CD14-positive monocyte (primary cell): ENCODE measurements around the gene YES1. TPM values are rescaled to one million over a fixed set of nuclear protein-coding genes. Genes with fewer than 3 reads are reported as not detected.

ENCODE experiments used
- DNase-seq, 3 donors: peaks; one replicate each; pipeline ENCODE4 v3.0.0-alpha.2; 2011 to 2022
- H2AFZ ChIP-seq: 2 replicates; pipeline ENCODE4 v1.6.0; 2012; ENCODE audit warnings: mild to moderate bottlenecking, low read depth, low read length, inconsistent platforms; ENCODE audit not compliant: insufficient read depth, poor library complexity, severe bottlenecking
- H3K27ac ChIP-seq, 2 donors: 1 replicate in 1 of 2; 2 replicates in 1 of 2; pipeline ENCODE4 v1.5.1; 2012 to 2013; ENCODE audit warnings: low read length in 2 of 2, control low read depth in 1 of 2, inconsistent platforms in 1 of 2, low read depth in 1 of 2, mild to moderate bottlenecking in 1 of 2
- H3K27me3 ChIP-seq, 2 donors: one replicate each; pipeline versions ENCODE4 v1.6.0 to v1.6.1; 2011 to 2013; ENCODE audit warnings: low read length in 2 of 2; ENCODE audit not compliant: control insufficient read depth in 2 of 2, insufficient read depth in 2 of 2
- H3K36me3 ChIP-seq, 2 donors: replicated peaks in 1 of 2; 1 replicate in 1 of 2; 2 replicates in 1 of 2; pipeline versions ENCODE4 v1.5.1 to v1.6.1; 2012 to 2013; ENCODE audit warnings: low read length in 2 of 2, control low read depth in 1 of 2, inconsistent platforms in 1 of 2, mild to moderate bottlenecking in 1 of 2; ENCODE audit not compliant: insufficient read depth in 2 of 2, control insufficient read depth in 1 of 2
- H3K4me1 ChIP-seq, 2 donors: 1 replicate in 1 of 2; 2 replicates in 1 of 2; pipeline versions ENCODE4 v1.5.1 to v1.6.1; 2012 to 2013; ENCODE audit warnings: low read length in 2 of 2, control low read depth in 1 of 2, inconsistent platforms in 1 of 2, mild to moderate bottlenecking in 1 of 2, moderate library complexity in 1 of 2; ENCODE audit not compliant: insufficient read depth in 2 of 2, control insufficient read depth in 1 of 2
- H3K4me2 ChIP-seq: replicated peaks from 2 replicates; pipeline ENCODE3; 2012; ENCODE audit warnings: low read length, moderate library complexity, mild to moderate bottlenecking; ENCODE audit not compliant: poor library complexity, severe bottlenecking; ENCODE audit errors: extremely low read depth
- H3K4me3 ChIP-seq, 3 experiments: fragments of 200-600 bp in 1 of 3; sonication (generic) in 1 of 3; replicated peaks in 1 of 3; 1 replicate in 2 of 3; 2 replicates in 1 of 3; pipeline ENCODE4 v1.5.1; 2011 to 2013; ENCODE audit warnings: low read length in 3 of 3, mild to moderate bottlenecking in 3 of 3, control low read depth in 2 of 3, low read depth in 2 of 3, inconsistent platforms in 1 of 3, moderate library complexity in 1 of 3
- H3K79me2 ChIP-seq: 2 replicates; pipeline ENCODE4 v1.6.0; 2012; ENCODE audit warnings: mild to moderate bottlenecking, control low read depth, inconsistent platforms, low read length, moderate library complexity; ENCODE audit not compliant: insufficient read depth
- H3K9ac ChIP-seq: 2 replicates; pipeline ENCODE4 v1.6.0; 2017; ENCODE audit warnings: low read length, mild to moderate bottlenecking; ENCODE audit not compliant: insufficient read depth, poor library complexity, severe bottlenecking
- H3K9me3 ChIP-seq, 2 donors: replicated peaks in 1 of 2; 1 replicate in 1 of 2; 2 replicates in 1 of 2; pipeline versions ENCODE4 v1.5.1 to v1.6.1; 2012 to 2013; ENCODE audit warnings: low read length in 2 of 2, control low read depth in 1 of 2; ENCODE audit not compliant: control insufficient read depth in 1 of 2, insufficient read depth in 1 of 2
- H4K20me1 ChIP-seq: 2 replicates; pipeline ENCODE4 v1.6.0; 2012; ENCODE audit warnings: mild to moderate bottlenecking, low read length, control low read depth, moderate library complexity; ENCODE audit not compliant: insufficient read depth
- H3K27ac Mint-ChIP-seq, 7 donors: one replicate each; pipeline ENCODE4 v1.8.0; 2020; ENCODE audit warnings: mild to moderate bottlenecking in 7 of 7, mixed read lengths in 7 of 7, moderate library complexity in 6 of 7, inconsistent platforms in 2 of 7
- H3K27me3 Mint-ChIP-seq, 3 donors: one replicate each; pipeline ENCODE4 v1.8.0; 2021 to 2022; ENCODE audit warnings: low read depth in 3 of 3, mild to moderate bottlenecking in 3 of 3, mixed read lengths in 3 of 3, moderate library complexity in 3 of 3, inconsistent platforms in 1 of 3
- H3K36me3 Mint-ChIP-seq, 2 donors: one replicate each; pipeline ENCODE4 v1.8.0; 2020; ENCODE audit warnings: mixed read lengths in 2 of 2, inconsistent platforms in 1 of 2, mild to moderate bottlenecking in 1 of 2
- H3K4me1 Mint-ChIP-seq: one replicate; pipeline ENCODE4 v1.8.0; 2020; ENCODE audit warnings: mild to moderate bottlenecking, mixed read lengths
- H3K4me3 Mint-ChIP-seq, 2 donors: one replicate each; pipeline ENCODE4 v1.8.0; 2020; ENCODE audit warnings: mild to moderate bottlenecking in 2 of 2, mixed read lengths in 2 of 2, moderate library complexity in 1 of 2
- H3K9me3 Mint-ChIP-seq, 7 donors: one replicate each; pipeline ENCODE4 v1.8.0; 2020 to 2022; ENCODE audit warnings: mixed read lengths in 7 of 7, mild to moderate bottlenecking in 6 of 7, moderate library complexity in 6 of 7, inconsistent platforms in 2 of 7
- CTCF ChIP-seq: fragments of 200-600 bp; IDR thresholded peaks from one replicate; pipeline ENCODE4 v1.8.0; 2022; ENCODE audit warnings: antibody characterized with exemption, mild to moderate bottlenecking
- WGBS: methylation state at CpG from one replicate; pipeline ENCODE4 v1.1.5; 2013; ENCODE audit warnings: missing lambda C conversion rate; ENCODE audit not compliant: insufficient coverage; 5-methylcytosine and 5-hydroxymethylcytosine counted together
- intact Hi-C, 2 donors: fragments of 100-400 bp; cut with micrococcal nuclease; formaldehyde crosslinking; loops; one replicate each; pipeline versions ENCODE4 v1.15.0 to v1.15.1; 2023
- polyA plus RNA-seq, 3 donors: library from polyadenylated mRNA; depleted of rRNA in 1 of 3; unstranded in 2 of 3; stranded (reverse) in 1 of 3; fragments of 300-500 nt in 2 of 3; fragments of >200 nt in 1 of 3; fragmentation: Illumina TruSeq in 2 of 3; gene quantifications; 1 replicate in 2 of 3; 2 replicates in 1 of 3; pipeline ENCODE4 v1.2.3, GENCODE V29; 2012 to 2021

Gene YES1
- polyA plus RNA-seq, 3 donors = not detected

- DNase-seq = no peak
- Mint-ChIP-seq H3K27ac (no peak overlapping the region), H3K4me3 (no peak overlapping the region), H3K9me3 (peaks cover 0 to 4% (median 2%) of the 10 kb centered on the region in 7 donors), H3K4me1 (no peaks in the 10 kb centered on the region), H3K36me3 (no peaks in the 10 kb centered on the region), H3K27me3 (peaks cover 24 to 49% (median 35%) of the 10 kb centered on the region in 3 donors)
- no peak overlapping the region for H3K27ac ChIP-seq
- no peaks in the 10 kb centered on the region for H3K79me2 ChIP-seq
- H3K27me3 ChIP-seq = peaks cover 3 to 27% of the 10 kb centered on the region in 2 donors
- H4K20me1 ChIP-seq = no peaks in the 10 kb centered on the region
- intact Hi-C loops = no loop called here
- TF ChIP-seq CTCF = no peak
- H3K4me2 ChIP-seq = no peak overlapping the region
- H3K9me3 ChIP-seq = no peaks in the 10 kb centered on the region
- no peaks in the 10 kb centered on the region for H3K36me3 ChIP-seq
- H3K9ac ChIP-seq = no peak overlapping the region
- no peak overlapping the region for H3K4me3 ChIP-seq
- H2AFZ ChIP-seq = no peak overlapping the region
- 100% methylated on average over 7 of the region's 12 CpGs for WGBS
- no peaks in the 10 kb centered on the region for H3K4me1 ChIP-seq
Measured at GRCh38 chr18:767084-767882, 44.8 kb downstream of the YES1 start.

GRCh38 chr18:766550-766860 lies 45.5 kb downstream of the YES1 start:
- H4K20me1 ChIP-seq = no peaks in the 10 kb centered on the region
- intact Hi-C loops = no loop called here
- H3K79me2 ChIP-seq = no peaks in the 10 kb centered on the region
- TF ChIP-seq CTCF = no peak
- Mint-ChIP-seq H3K27me3 (peaks cover 23 to 44% (median 30%) of the 10 kb centered on the region in 3 donors), H3K4me3 (no peak overlapping the region), H3K9me3 (peaks cover 0 to 4% (median 2%) of the 10 kb centered on the region in 7 donors), H3K4me1 (no peaks in the 10 kb centered on the region), H3K36me3 (no peaks in the 10 kb centered on the region), H3K27ac (no peak overlapping the region)
- no peak overlapping the region for H3K4me3 ChIP-seq
- peaks cover 3 to 27% of the 10 kb centered on the region in 2 donors for H3K27me3 ChIP-seq
- no peak overlapping the region for H3K4me2 ChIP-seq
- no peak overlapping the region for H3K27ac ChIP-seq
- DNase-seq = no peak
- H3K9ac ChIP-seq = no peak overlapping the region
- no peaks in the 10 kb centered on the region for H3K4me1 ChIP-seq
- no peaks in the 10 kb centered on the region for H3K9me3 ChIP-seq
- H2AFZ ChIP-seq = no peak overlapping the region
- WGBS = no CpG with 5 or more reads among the region's 1 CpG
- no peaks in the 10 kb centered on the region for H3K36me3 ChIP-seq
